Hepatocyte (in vitro differentiated cells): ENCODE results near the gene ZNF212.

ENCODE experiments used
- EZH2 ChIP-seq: fragments of 200-600 bp; sonication (generic); IDR thresholded peaks from 2 replicates; pipeline ENCODE4 v1.6.1; 2016; ENCODE audit warnings: antibody characterized with exemption, mild to moderate bottlenecking, borderline replicate concordance
- EZH2phosphoT487 ChIP-seq: fragments of 200-600 bp; sonication (generic); IDR thresholded peaks from one replicate; pipeline ENCODE4 v1.6.1; 2018; ENCODE audit warnings: antibody characterized with exemption, mild to moderate bottlenecking, low read depth, moderate library complexity; ENCODE audit not compliant: unreplicated experiment, severe bottlenecking
- TF ChIP-seq, protein P1 (sequence below): fragments of 200-600 bp; sonication (generic); IDR thresholded peaks from 2 replicates; pipeline ENCODE4 v1.5.1; 2016; ENCODE audit warnings: antibody characterized with exemption, mild to moderate bottlenecking; ENCODE audit not compliant: poor library complexity

DNA sequence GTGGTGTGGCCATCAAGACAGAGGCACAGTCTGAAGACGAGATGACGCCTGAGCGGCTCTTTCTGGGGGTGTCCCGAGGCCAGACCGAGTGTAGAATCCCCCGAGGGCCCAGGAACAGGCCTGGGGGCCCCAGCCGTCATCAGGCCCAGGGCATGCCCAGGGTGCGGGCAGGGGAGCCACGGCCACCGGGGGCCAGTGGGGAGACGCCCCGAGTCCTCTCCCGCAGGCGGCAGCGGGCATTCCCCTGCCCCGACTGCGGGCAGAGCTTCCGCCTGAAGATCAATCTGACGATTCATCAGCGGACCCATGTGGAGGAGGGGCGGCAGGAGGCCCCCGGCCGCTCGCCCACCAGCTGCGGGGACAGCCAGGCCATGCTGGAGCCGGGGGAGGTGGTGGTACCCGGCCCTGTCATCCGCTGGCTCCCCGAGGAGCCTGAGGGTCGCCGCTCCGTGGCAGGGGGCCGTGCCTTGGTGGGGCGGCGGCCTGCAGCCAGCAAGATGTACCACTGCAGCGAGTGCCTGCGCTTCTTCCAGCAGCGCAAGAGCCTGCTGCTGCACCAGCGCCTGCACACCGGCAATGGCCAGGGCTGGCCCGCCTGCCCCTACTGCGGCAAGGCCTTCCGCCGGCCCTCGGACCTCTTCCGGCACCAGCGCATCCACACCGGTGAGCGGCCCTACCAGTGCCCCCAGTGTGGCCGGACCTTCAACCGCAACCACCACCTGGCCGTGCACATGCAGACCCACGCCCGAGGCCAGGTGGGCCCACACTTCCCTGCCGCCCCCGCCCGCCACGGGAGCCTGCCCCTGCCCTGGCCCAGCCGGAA lies 42.3 kb downstream of the ZNF212 start:
- TF ChIP-seq, protein P1, sequence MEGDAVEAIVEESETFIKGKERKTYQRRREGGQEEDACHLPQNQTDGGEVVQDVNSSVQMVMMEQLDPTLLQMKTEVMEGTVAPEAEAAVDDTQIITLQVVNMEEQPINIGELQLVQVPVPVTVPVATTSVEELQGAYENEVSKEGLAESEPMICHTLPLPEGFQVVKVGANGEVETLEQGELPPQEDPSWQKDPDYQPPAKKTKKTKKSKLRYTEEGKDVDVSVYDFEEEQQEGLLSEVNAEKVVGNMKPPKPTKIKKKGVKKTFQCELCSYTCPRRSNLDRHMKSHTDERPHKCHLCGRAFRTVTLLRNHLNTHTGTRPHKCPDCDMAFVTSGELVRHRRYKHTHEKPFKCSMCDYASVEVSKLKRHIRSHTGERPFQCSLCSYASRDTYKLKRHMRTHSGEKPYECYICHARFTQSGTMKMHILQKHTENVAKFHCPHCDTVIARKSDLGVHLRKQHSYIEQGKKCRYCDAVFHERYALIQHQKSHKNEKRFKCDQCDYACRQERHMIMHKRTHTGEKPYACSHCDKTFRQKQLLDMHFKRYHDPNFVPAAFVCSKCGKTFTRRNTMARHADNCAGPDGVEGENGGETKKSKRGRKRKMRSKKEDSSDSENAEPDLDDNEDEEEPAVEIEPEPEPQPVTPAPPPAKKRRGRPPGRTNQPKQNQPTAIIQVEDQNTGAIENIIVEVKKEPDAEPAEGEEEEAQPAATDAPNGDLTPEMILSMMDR = no peak
- TF ChIP-seq EZH2 (no peak), EZH2phosphoT487 (no peak)
